A673 (cell line): ENCODE measurements around the gene MAP4K4. TPM values are rescaled to one million over a fixed set of nuclear protein-coding genes. Genes with fewer than 3 reads are reported as not detected.

Experiments
- BruUV-seq: library from RNA; stranded (reverse); fragments of 400-500 nt; replicated peaks from 2 replicates; lab custom pipeline; 2021; lab: Mats Ljungman, UMichigan
- CTCF ChIA-PET: fragments of 300-600 bp; sonication (Branson Sonifier 250); formaldehyde crosslinking; loops from one replicate; lab custom pipeline; 2022; ENCODE audit warnings: antibody characterized with exemption; lab: Charles Lee
- POLR2A ChIA-PET: fragments of 300-600 bp; sonication (Branson Sonifier 250); formaldehyde crosslinking; loops from one replicate; lab custom pipeline; 2022; ENCODE audit warnings: antibody characterized with exemption; ENCODE audit not compliant: low non-redundant PET; lab: Charles Lee
- DNase-seq: peaks from one replicate; pipeline ENCODE4 v3.0.0-alpha.2; 2015; ENCODE audit warnings: low spot score
- H3K27ac ChIP-seq: fragments of 200-600 bp; sonication (generic); 2 replicates; pipeline ENCODE4 v1.5.1; 2016; ENCODE audit warnings: mixed run types, low read depth, mild to moderate bottlenecking, mixed read lengths, antibody characterized with exemption, low read length; ENCODE audit not compliant: poor library complexity, severe bottlenecking
- H3K27me3 ChIP-seq: fragments of 200-600 bp; sonication (generic); replicated peaks from 2 replicates; pipeline ENCODE4 v1.6.1; 2017; ENCODE audit warnings: mixed run types, low read depth, mild to moderate bottlenecking, mixed read lengths, antibody characterized with exemption, low read length; ENCODE audit not compliant: insufficient read depth, poor library complexity
- H3K36me3 ChIP-seq: fragments of 200-600 bp; sonication (generic); 2 replicates; pipeline ENCODE4 v1.6.1; 2016; ENCODE audit warnings: mixed run types, mild to moderate bottlenecking, mixed read lengths, antibody characterized with exemption, low read length; ENCODE audit not compliant: insufficient read depth, poor library complexity, severe bottlenecking
- H3K4me1 ChIP-seq: fragments of 200-600 bp; sonication (generic); 2 replicates; pipeline ENCODE4 v1.6.1; 2017; ENCODE audit warnings: mixed run types, mild to moderate bottlenecking, mixed read lengths, antibody characterized with exemption, low read length; ENCODE audit not compliant: insufficient read depth, poor library complexity, severe bottlenecking
- H3K4me3 ChIP-seq: fragments of 200-600 bp; sonication (generic); 2 replicates; pipeline ENCODE4 v1.5.1; 2016; ENCODE audit warnings: low read depth, mixed run types, mild to moderate bottlenecking, mixed read lengths, low read length; ENCODE audit not compliant: poor library complexity, severe bottlenecking
- H3K9me3 ChIP-seq: fragments of 200-600 bp; sonication (generic); 2 replicates; pipeline ENCODE4 v1.6.1; 2016; ENCODE audit warnings: mixed run types, low read depth, mild to moderate bottlenecking, mixed read lengths, antibody characterized with exemption, low read length; ENCODE audit not compliant: poor library complexity, severe bottlenecking
- CTCF ChIP-seq: fragments of 300-800, 200-600 bp; sonication (generic); conservative IDR thresholded peaks from 2 replicates; pipeline ENCODE4 v1.5.1; 2017; ENCODE audit warnings: low read depth, mild to moderate bottlenecking, antibody characterized with exemption, low read length, moderate library complexity, mixed read lengths
- EZH2 ChIP-seq: fragments of 200-600 bp; sonication (generic); IDR thresholded peaks from 2 replicates; pipeline ENCODE4 v1.6.1; 2017; ENCODE audit warnings: borderline replicate concordance, low read depth, mild to moderate bottlenecking, mixed read lengths, antibody characterized with exemption, low read length; ENCODE audit not compliant: poor library complexity, severe bottlenecking
- intact Hi-C: fragments of 100-400 bp; cut with micrococcal nuclease; formaldehyde crosslinking; loops from one replicate; pipeline ENCODE4 v1.10.0; 2022; ENCODE audit not compliant: unreplicated experiment
- total RNA-seq: library from RNA; stranded (reverse); gene quantifications from 2 replicates; pipeline ENCODE4 v1.2.3, GENCODE V29; 2021

MAP4K4 gene
- total RNA-seq, 1 experiment from 2014 or later, result 157 TPM

- TF ChIP-seq CTCF (no peak), EZH2 (no peak)
- Histone ChIP-seq H3K27me3 (no peaks in the 10 kb centered on the region), H3K36me3 (peaks cover 26% of the 10 kb centered on the region), H3K9me3 (no peaks in the 10 kb centered on the region), H3K4me3 (no peak overlapping the region), H3K27ac (no peak overlapping the region), H3K4me1 (peaks cover 6% of the 10 kb centered on the region)
- ChIA-PET CTCF (no interaction called here), POLR2A (no interaction called here)
- intact Hi-C loops, result no loop called here
- no peak for DNase-seq
- no TSS peak for BruUV-seq
Measured at GRCh38 chr2:101847661-101848339, 150.3 kb downstream of the MAP4K4 start.

- H3K27ac ChIP-seq, result no peak overlapping the region
- peaks cover 22% of the 10 kb centered on the region for H3K36me3 ChIP-seq
- POLR2A ChIA-PET, result interaction anchor here (0.6 kb wide), 1 partner anchor 328 kb away, joined by 3 read pairs; no protein-coding TSS in a partner anchor
- TF ChIP-seq EZH2 (no peak), CTCF (no peak)
- no peaks in the 10 kb centered on the region for H3K27me3 ChIP-seq
- no peak for DNase-seq
- CTCF ChIA-PET, result no interaction called here
- no peak overlapping the region for H3K4me3 ChIP-seq
- no TSS peak for BruUV-seq
- H3K9me3 ChIP-seq, result no peaks in the 10 kb centered on the region
- intact Hi-C loops, result no loop called here
- peaks cover 6% of the 10 kb centered on the region for H3K4me1 ChIP-seq
Measured at GRCh38 chr2:101848769-101849410, 151.4 kb downstream of the MAP4K4 start.

- H3K27ac ChIP-seq, result no peak overlapping the region
- TF ChIP-seq CTCF (no peak), EZH2 (no peak)
- no peaks in the 10 kb centered on the region for H3K9me3 ChIP-seq
- H3K4me1 ChIP-seq, result peaks cover 6% of the 10 kb centered on the region
- no peak for DNase-seq
- peaks cover 7% of the 10 kb centered on the region for H3K36me3 ChIP-seq
- ChIA-PET CTCF (no interaction called here), POLR2A (no interaction called here)
- no peak overlapping the region for H3K4me3 ChIP-seq
- H3K27me3 ChIP-seq, result no peaks in the 10 kb centered on the region
- intact Hi-C loops, result no loop called here
- BruUV-seq, result no TSS peak
Measured at GRCh38 chr2:101850450-101850849, 152.9 kb downstream of the MAP4K4 start.
